Skeletal muscle cell (primary cell): ENCODE data around the gene COTL1.
"Not testable (repeated sequence)": the region's sequence is repeated elsewhere in the genome, so short reads cannot be mapped to it uniquely, and the experiment has no call there.

Experiments
- DNase-seq: peaks from one replicate; pipeline ENCODE4 v3.0.0-alpha.2; 2010; ENCODE audit warnings: low read depth
- H3K4me3 ChIP-seq: 2 replicates; pipeline ENCODE4 v1.5.1; 2011; ENCODE audit warnings: low read depth, mild to moderate bottlenecking, control low read depth, low read length, moderate library complexity

Gene COTL1

GRCh38 chr16:84647828-84648594 lies 30.1 kb upstream of the COTL1 start, which contains the start of gene KLHL36:
Gene KLHL36, plus strand, starts transcription at chr16:84648511. Its CDS starts 2,357 bp downstream, at chr16:84650868.
- no peak for DNase-seq
- peak within 1 kb of the TSS; percentile 71 for H3K4me3 ChIP-seq

- no peak for DNase-seq
- H3K4me3 ChIP-seq = no peak overlapping the region
Measured at GRCh38 chr16:84643674-84644073, 25.8 kb upstream of the COTL1 start.

- DNase-seq = peak; percentile 72
Measured at GRCh38 chr16:84643180-84643583, 25.3 kb upstream of the COTL1 start.

GRCh38 chr16:84641643-84642358 lies 23.9 kb upstream of the COTL1 start:
- no peak overlapping the region for H3K4me3 ChIP-seq
- DNase-seq = no peak

More at GRCh38 chr16:84643180-84643583, 25.3 kb upstream of the COTL1 start:
- no peak overlapping the region for H3K4me3 ChIP-seq

- H3K4me3 ChIP-seq = no peak overlapping the region
- no peak for DNase-seq
Measured at GRCh38 chr16:84640145-84640544, 22.3 kb upstream of the COTL1 start.

DNA sequence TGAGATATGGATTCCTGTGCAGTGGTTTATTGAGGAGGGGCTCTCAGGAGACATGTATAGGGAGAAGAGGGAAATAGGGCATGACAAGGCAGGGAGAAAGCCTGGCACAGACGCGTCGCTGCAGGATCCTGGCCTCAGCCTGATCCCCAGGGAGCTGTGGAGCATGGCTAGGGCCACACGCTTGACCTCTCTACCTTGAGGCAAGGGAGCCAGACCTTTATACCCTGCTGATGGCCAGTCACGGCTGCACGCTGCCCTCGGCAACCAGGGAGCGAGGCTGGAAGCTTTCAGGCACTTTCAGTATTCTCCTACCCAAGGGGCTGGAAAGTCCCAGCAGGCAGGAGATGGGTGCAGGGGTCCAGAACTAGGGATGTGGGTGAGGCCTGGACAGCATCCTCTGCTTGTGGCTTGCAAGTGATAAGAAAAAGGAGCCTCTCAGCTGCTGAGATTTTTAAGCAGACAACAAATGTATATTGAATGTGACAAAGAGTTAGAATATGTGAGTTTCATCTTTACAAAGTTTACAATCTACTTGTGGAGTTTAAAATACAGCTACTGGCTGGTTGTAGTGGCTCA lies 20.4 kb upstream of the COTL1 start:
- H3K4me3 ChIP-seq = no peak overlapping the region
- DNase-seq = no peak

- DNase-seq = no peak
- no peak overlapping the region for H3K4me3 ChIP-seq
Measured at GRCh38 chr16:84637709-84638108, 19.8 kb upstream of the COTL1 start.

DNA sequence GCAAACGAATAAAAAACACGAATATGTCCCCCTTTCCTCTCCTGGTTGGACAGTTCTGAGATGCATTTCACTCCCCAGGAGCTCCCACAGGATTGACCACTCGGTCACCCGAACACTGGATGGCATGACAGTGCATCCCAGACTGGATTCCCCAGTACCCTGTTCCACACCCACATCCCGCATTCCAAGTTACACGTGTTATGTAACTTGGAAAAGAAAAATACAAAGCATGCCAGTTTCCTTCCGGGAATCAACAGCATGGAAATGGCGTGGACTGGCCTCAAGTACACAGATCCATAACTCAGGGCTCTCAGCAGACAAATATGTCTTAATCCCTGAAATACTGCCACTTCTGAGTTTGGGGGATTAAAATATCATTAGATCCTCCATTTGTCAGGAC lies 17.8 kb upstream of the COTL1 start:
- H3K4me3 ChIP-seq = no peak overlapping the region
- DNase-seq = no peak

DNA sequence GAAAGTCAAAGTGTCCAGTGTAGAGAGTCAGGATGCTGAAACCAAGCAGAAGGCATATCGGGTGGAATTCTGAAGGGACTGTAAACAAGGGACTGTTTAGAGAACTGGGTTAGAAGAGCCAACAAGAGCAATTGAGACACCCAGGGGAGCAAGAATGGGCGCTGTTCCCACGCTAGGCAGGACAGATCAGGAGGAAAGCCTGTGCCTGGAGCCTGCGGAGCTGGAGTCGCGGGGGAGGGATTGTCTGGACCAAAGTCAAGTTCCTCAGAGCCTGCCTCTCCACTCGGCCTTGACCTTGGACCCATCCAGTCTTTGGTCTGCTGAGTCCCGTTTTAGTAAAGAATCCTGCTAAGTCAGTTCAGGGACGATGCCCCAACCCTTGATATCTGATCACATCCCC lies 15.7 kb upstream of the COTL1 start:
- no peak for DNase-seq
- no peak overlapping the region for H3K4me3 ChIP-seq

DNA sequence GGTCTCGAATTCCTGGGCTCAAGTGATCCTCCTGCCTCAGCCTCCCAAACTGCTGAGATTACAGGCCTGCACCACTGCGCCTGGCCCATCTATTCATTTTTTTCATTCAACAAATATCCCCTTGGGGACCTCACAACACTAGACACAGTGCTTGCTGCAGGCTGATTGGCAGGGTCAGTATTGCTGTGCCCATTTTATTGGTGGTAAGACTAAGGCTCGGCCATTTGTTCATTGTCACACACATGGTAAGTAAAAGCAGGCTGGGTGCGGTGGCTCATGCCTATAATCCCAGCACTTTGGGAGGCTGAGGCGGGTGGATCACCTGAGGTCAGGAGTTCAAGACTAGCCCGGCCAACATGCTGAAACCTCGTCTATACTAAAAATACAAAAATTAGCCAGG lies 15.0 kb upstream of the COTL1 start:
- H3K4me3 ChIP-seq, DNase-seq: not testable (repeated sequence)

- no peak for DNase-seq
- no peak overlapping the region for H3K4me3 ChIP-seq
Measured at GRCh38 chr16:84631886-84632285, 14.0 kb upstream of the COTL1 start.

DNA sequence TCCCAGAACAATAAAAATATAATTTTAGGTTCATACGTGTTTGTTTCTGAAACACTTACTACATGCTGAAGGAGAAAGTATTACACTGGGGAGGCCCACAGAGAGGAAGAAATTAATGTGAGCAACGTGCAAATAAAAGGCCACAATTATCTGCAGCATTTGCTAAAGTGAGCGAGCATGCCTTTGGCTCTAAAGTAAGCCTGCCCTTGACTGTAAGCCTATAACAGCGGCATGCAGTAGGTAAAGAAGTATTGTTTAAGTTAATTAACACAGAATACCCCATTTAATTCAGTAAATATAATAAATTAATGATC lies 13.2 kb upstream of the COTL1 start:
- no peak overlapping the region for H3K4me3 ChIP-seq
- no peak for DNase-seq

- DNase-seq = no peak
- no peak overlapping the region for H3K4me3 ChIP-seq
Measured at GRCh38 chr16:84630446-84631152, 12.7 kb upstream of the COTL1 start.

- no peak overlapping the region for H3K4me3 ChIP-seq
- DNase-seq = no peak
Measured at GRCh38 chr16:84630009-84630408, 12.1 kb upstream of the COTL1 start.

- DNase-seq = no peak
- H3K4me3 ChIP-seq = no peak overlapping the region
Measured at GRCh38 chr16:84629580-84629979, 11.7 kb upstream of the COTL1 start.

- DNase-seq = no peak
- no peak overlapping the region for H3K4me3 ChIP-seq
Measured at GRCh38 chr16:84628226-84628731, 10.4 kb upstream of the COTL1 start.

- no peak for DNase-seq
- no peak overlapping the region for H3K4me3 ChIP-seq
Measured at GRCh38 chr16:84625556-84625955, 7.7 kb upstream of the COTL1 start.

DNA sequence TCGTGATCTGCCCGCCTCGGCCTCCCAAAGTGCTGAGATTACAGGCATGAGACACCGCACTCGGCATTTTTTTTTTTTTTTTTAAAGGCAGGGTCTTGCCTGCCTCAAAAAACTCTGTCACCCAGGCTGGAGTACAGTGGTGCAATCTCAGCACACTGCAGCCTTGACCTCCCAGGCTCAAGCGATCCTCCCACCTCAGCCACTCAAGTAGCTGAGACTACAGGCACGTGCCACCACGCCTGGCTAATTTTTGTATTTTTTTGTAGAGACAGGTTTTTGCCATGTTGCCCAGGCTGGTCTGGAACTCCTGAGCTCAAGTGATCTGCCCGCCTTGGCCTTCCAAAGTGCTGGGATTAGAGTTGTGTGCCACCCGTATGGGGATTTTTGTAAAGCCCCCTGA lies 3.0 kb upstream of the COTL1 start:
- DNase-seq, H3K4me3 ChIP-seq: not testable (repeated sequence)

DNA sequence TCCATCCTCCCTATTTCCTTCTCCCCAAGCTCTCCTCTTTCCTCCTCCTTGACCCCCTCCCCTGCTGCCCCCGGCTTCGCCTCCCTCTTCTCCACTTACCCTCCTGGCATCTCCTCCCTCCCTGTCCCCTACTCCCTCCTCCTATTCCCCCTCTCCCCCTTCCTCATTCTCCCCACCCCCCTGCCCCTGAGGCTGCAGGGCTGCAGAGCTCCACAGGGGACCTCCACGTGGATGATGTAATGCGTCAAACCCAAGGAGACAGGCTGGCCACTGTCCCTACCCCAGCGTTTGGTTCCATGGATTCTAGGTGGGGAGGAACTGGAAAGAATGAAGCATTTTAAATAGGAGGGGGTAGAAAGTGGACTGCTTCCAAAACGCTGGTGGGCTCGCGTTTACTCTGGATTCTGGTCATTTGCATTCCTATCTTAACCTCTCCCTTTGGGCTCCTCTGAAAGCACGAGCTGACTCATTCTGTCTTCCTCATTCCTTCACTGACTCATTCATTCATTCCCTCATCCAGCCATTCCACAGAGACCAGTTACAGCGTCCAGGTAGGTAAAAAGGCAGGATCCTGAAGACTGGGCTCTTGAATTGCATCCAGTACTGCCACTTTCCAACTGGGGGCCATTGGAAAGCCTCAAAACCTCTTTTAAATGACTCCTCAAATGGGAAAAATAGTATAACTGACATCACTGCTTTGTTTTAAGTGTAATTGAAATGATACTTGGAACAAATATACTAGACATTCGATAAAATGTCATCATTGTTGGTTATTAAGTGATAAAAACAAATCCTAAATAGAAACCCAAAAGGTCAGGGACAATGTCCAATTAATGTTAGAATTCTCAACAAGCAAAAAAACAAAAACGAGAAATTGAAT lies 943 bp upstream of the COTL1 start:
- peak overlapping the region; percentile 17 for H3K4me3 ChIP-seq
- DNase-seq = peak; percentile 96
